Hematopoietic multipotent progenitor cell treated with erythropoietin and hydrocortisone succinate and interleukin-3 and kit ligand, for 8 days (in vitro differentiated cells): ENCODE measurements around the gene NSUN5.
A peak's percentile ranks its signal among the peaks of the same experiment; 100 is the strongest.
"Not testable (repeated sequence)": the region's sequence is repeated elsewhere in the genome, so short reads cannot be mapped to it uniquely, and the experiment has no call there.

Experiments
- DNase-seq: peaks from one replicate; pipeline ENCODE4 v3.0.0-alpha.2; 2015

Gene NSUN5

GRCh38 chr7:73308665-73309214 is at the start of gene NSUN5:
TSS of gene NSUN5 (minus strand) at chr7:73308826. CDS start at chr7:73308790, 36 bp downstream.
- DNase-seq = peak; percentile 92

GRCh38 chr7:73356159-73356558 is 47.5 kb upstream of the NSUN5 start:
- DNase-seq = no peak

GRCh38 chr7:73354821-73355220 is 46.2 kb upstream of the NSUN5 start:
- DNase-seq = no peak

GRCh38 chr7:73354196-73354595 is 45.6 kb upstream of the NSUN5 start:
- no peak for DNase-seq

GRCh38 chr7:73353243-73353642 is 44.6 kb upstream of the NSUN5 start:
- DNase-seq = no peak

GRCh38 chr7:73352784-73353183 is 44.2 kb upstream of the NSUN5 start:
- DNase-seq = no peak

- DNase-seq = no peak
Observed at GRCh38 chr7:73351447-73352167, 43.0 kb upstream of the NSUN5 start.

GRCh38 chr7:73350306-73351068 is 41.9 kb upstream of the NSUN5 start:
- DNase-seq = no peak

- no peak for DNase-seq
Observed at GRCh38 chr7:73349763-73350162, 41.1 kb upstream of the NSUN5 start.

- DNase-seq = no peak
Observed at GRCh38 chr7:73345951-73346350, 37.3 kb upstream of the NSUN5 start.

- no peak for DNase-seq
Observed at GRCh38 chr7:73345538-73345937, 36.9 kb upstream of the NSUN5 start.

- no peak for DNase-seq
Observed at GRCh38 chr7:73343671-73344380, 35.2 kb upstream of the NSUN5 start.

- DNase-seq = no peak
Observed at GRCh38 chr7:73342645-73343044, 34.0 kb upstream of the NSUN5 start.

- DNase-seq = no peak
Observed at GRCh38 chr7:73341877-73342276, 33.3 kb upstream of the NSUN5 start.

- no peak for DNase-seq
Observed at GRCh38 chr7:73340514-73340913, 31.9 kb upstream of the NSUN5 start.

- DNase-seq = no peak
Observed at GRCh38 chr7:73338321-73338720, 29.7 kb upstream of the NSUN5 start.

GRCh38 chr7:73332447-73332846 is 23.8 kb upstream of the NSUN5 start:
- DNase-seq = no peak

GRCh38 chr7:73330772-73331171 is 22.1 kb upstream of the NSUN5 start:
- no peak for DNase-seq

GRCh38 chr7:73329861-73330581 is 21.4 kb upstream of the NSUN5 start:
- DNase-seq = no peak

- no peak for DNase-seq
Observed at GRCh38 chr7:73328696-73329095, 20.1 kb upstream of the NSUN5 start.

- not testable (repeated sequence) for DNase-seq
Observed at GRCh38 chr7:73327922-73328321, 19.3 kb upstream of the NSUN5 start, which contains the start of the genes FKBP6 and TRIM50. TSS of gene FKBP6 (plus strand) at chr7:73328161. CDS start at chr7:73328429, 268 bp downstream. TSS of gene TRIM50 (minus strand) at chr7:73328082. CDS start at chr7:73324787, 3,295 bp downstream.

- not testable (repeated sequence) for DNase-seq
Observed at GRCh38 chr7:73327449-73327848, 18.8 kb upstream of the NSUN5 start.
